T-helper 1 cell treated with Interleukin-12 subunit alpha and Interleukin-12 subunit beta and Interleukin-4 antibody, amounts not matched to agents 30 μg/mL and 1 μg/mL, for 36 hours (primary cell): ENCODE results near the gene ABCF2.

Experiments used
- H3K27ac Mint-ChIP-seq: one replicate; pipeline ENCODE4 v1.8.0; 2021; ENCODE audit warnings: mild to moderate bottlenecking, mixed read lengths
- H3K27me3 Mint-ChIP-seq: one replicate; pipeline ENCODE4 v1.8.0; 2021; ENCODE audit warnings: low read depth, mixed read lengths
- H3K36me3 Mint-ChIP-seq: one replicate; pipeline ENCODE4 v1.8.0; 2021; ENCODE audit warnings: low read depth, mixed read lengths
- H3K4me1 Mint-ChIP-seq: one replicate; pipeline ENCODE4 v1.8.0; 2021; ENCODE audit warnings: low read depth, mixed read lengths
- H3K4me3 Mint-ChIP-seq: one replicate; pipeline ENCODE4 v1.8.0; 2021; ENCODE audit warnings: mild to moderate bottlenecking, moderate library complexity, mixed read lengths
- H3K9me3 Mint-ChIP-seq: one replicate; pipeline ENCODE4 v1.8.0; 2021; ENCODE audit warnings: mixed read lengths

Gene ABCF2

DNA sequence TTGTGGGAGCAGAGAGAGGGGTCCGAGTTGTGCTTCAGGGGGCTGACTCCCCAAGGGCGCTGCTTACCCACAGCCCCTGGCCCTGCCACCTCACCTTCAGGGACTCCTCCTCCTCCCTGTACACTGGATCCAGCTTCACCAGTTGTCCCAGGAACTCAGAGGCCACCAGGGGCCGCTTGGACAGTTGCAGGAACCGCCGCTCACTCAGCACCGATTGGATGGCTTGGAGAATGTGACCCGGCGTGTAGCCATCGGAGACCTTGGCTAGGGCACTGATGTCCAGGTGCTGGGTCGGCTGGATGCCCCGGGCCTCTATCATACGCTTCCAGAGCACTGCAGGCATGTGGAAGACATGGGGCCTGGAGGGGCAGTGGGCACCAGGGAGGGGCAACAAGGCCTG, 35.5 kb downstream of the ABCF2 start:
- Mint-ChIP-seq H3K4me3 (no peak overlapping the region), H3K4me1 (peaks cover 2% of the 10 kb centered on the region), H3K36me3 (no peaks in the 10 kb centered on the region), H3K9me3 (no peaks in the 10 kb centered on the region), H3K27ac (no peak overlapping the region), H3K27me3 (peaks cover 11% of the 10 kb centered on the region)

DNA sequence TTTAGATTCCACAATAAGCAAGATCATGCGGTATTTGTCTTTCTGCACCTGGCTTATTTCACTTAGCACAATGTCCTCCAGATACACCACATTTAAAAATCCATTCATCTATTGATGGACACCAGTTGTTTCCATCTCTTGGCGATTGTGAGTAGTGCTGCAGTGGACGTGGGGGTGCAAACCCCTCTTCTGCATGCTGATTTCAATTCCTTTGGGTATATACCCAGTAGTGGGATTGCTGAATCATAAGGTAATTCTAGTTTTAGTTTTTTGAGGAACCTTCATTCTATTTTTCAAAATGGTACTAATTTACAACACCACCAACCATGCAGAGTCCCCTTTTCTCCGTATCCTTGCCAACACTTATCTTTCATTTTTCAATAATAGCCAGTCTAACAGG, 38.0 kb downstream of the ABCF2 start:
- peaks cover under 1% of the 10 kb centered on the region for H3K4me1 Mint-ChIP-seq
- no peaks in the 10 kb centered on the region for H3K9me3 Mint-ChIP-seq
- H3K27ac Mint-ChIP-seq: no peak overlapping the region
- H3K4me3 Mint-ChIP-seq: no peak overlapping the region
- H3K27me3 Mint-ChIP-seq: no peaks in the 10 kb centered on the region
- no peaks in the 10 kb centered on the region for H3K36me3 Mint-ChIP-seq

DNA sequence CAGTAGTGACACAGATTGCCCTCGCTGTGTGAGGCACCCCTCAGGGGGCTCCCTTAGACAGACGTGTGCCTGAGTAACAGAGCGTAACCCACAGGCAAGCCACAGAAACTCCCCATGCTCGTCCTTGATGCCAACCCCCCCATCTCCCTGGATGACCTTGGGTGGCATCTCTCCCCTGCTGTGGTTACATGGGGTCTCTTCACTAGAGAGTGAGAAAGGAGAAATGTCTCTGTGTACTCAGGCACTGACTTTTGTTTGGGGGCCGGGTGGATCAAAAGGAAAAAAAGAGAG, 38.8 kb downstream of the ABCF2 start:
- Mint-ChIP-seq H3K27me3 (no peaks in the 10 kb centered on the region), H3K4me1 (no peaks in the 10 kb centered on the region), H3K9me3 (no peaks in the 10 kb centered on the region), H3K27ac (no peak overlapping the region), H3K36me3 (no peaks in the 10 kb centered on the region), H3K4me3 (no peak overlapping the region)

DNA sequence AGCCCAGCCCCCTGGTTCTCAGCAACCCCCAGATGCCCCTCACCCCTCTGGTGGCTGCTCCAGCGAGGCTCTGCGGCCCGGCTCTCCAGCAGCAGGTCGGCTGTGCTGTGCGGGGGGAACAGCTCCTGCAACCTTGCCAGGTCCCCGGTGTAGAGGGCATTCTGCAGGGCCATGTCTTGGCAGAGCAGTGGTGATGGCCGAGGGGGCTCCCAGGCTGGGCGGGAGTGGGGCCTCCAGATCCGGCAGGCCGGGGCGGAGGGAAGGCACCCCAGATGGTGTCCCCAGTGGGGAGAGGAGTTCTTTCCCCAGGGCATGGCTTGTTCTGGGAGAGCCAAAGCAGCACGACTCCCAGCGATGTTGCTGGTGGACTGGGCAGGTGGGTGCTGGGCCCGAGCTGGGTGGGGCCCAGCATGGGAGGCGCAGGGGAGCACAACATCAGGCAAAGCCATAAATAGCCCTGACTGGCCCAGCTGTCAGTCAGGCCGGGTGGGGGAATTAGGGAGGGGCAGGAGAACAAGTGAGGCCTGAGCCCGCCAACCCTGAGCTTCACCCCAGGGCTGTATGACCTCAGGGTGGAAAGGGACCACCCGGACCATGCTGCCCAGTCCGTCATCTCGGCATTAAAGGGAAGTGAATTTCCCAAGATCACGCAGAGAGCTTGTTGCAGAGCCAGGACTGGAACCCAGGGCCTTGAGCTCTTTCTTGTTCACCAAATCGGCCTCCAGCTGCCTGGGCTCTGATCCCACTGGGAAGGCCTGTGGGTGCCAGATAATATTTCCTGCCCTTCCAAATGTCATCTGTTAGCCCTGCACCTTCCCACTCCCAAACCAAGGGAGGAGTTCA, 39.4 kb downstream of the ABCF2 start:
- Mint-ChIP-seq H3K36me3 (no peaks in the 10 kb centered on the region), H3K4me1 (no peaks in the 10 kb centered on the region), H3K9me3 (no peaks in the 10 kb centered on the region), H3K27ac (no peak overlapping the region), H3K27me3 (no peaks in the 10 kb centered on the region), H3K4me3 (no peak overlapping the region)

DNA sequence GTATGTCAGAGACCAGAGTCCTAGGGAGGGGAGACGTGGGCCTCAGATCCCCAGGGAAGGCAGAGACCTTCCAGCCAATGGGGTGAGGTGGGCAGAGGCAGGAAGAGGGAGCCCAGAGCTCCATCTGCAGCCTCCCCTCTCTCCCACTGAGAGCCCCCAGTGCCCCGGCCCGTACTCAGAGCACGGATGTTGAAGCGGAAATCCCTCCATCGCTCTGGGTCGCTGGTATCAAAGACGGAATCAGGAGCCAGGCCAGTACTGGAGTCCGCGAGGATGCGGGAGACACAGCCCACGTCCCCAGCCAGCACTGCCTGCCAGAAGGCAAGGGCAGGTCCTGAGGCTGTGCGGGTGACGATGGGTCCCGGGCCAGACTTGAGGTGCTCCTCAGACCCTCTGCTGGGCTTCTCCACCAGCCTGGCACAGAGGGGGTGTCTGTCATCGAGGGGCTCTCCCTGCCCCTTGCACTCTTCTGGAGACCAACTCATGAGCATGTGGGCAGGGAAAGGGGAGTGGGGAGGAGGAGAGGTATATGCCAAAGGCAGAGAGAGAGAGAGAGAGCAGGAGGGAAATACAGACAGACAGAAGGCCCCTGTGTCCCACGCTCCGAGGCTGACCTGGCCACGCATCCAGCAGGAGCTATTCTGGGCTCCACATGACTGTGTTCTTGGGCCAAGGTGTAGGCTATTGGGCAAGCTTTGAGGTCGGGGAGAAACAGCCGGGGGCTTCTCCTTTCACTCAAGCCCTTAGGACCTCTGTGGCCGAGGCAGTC, 40.2 kb downstream of the ABCF2 start, which contains the start of gene ASB10:
Gene ASB10, minus strand, starts transcription at position 611 of the 769 bp plus-strand sequence. Its CDS starts 120 bp downstream, at position 491.
- Mint-ChIP-seq H3K36me3 (no peaks in the 10 kb centered on the region), H3K27me3 (no peaks in the 10 kb centered on the region), H3K9me3 (no peaks in the 10 kb centered on the region), H3K4me1 (no peaks in the 10 kb centered on the region), H3K27ac (no peak within 1 kb of the TSS), H3K4me3 (no peak within 1 kb of the TSS)

DNA sequence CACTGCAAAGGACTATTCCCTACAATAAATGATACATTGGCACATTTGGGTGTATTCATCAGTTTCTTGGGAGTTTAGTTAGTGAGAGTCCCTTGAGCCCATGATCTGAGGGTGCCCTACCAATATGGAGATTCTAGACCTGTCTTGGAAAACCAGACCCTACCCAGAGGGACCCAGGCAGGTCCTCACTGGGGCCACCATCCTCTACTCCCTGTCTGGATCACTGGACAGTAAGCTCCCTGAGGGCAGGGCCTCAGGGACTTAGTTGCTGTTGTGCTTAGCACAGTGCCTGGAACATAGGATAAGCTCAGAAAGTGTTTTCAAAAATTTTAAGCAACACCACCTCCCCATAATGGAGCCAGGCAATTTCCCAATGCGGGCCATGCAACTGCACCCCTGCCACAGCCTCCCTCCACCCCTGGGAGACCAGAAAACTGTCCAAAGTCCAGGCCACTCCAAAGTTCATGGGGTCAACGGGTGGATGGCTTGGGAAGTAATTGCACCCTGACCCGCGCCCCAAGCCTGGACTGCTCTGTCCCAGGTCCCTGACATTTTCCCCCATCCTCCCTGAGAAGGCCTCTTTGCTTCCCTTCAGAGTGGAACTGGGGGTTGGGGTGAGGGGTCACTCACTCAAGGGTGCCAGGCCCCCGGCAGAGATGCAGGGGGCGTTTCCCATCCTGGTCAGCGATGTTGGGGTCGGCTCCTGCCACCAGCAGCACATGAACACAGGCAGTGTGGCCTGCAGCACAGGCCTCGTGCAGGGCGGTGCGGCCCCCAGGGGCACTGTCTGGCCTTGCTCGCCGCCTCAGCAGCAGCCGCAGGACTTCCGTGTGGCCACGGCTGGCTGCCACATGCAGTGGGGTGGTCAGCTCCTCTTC, 41.0 kb downstream of the ABCF2 start:
- Mint-ChIP-seq H3K4me3 (no peak overlapping the region), H3K27ac (no peak overlapping the region), H3K4me1 (no peaks in the 10 kb centered on the region), H3K36me3 (no peaks in the 10 kb centered on the region), H3K9me3 (no peaks in the 10 kb centered on the region), H3K27me3 (no peaks in the 10 kb centered on the region)

DNA sequence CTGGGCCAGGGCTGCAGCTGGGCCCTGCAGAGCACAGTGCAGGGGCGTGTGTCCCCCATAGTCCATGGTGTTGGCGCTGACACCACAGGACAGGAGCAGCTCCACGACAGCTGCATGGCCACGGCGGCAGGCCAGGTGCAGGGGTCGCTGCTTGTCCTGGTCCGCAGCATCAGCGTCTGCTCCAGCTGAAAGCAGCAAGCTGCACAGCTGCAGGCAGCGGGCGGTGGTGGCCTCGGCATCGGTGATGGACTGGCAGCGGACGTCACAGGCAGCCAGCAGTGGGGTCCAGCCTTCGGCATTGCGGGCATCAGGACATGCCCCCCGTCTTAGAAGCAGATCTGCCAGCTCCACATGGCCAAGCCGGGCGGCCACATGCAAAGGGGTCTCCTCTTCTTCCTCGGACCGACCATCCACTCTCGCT, 46.0 kb downstream of the ABCF2 start:
- no peaks in the 10 kb centered on the region for H3K9me3 Mint-ChIP-seq
- H3K27me3 Mint-ChIP-seq: no peaks in the 10 kb centered on the region
- no peak overlapping the region for H3K27ac Mint-ChIP-seq

DNA sequence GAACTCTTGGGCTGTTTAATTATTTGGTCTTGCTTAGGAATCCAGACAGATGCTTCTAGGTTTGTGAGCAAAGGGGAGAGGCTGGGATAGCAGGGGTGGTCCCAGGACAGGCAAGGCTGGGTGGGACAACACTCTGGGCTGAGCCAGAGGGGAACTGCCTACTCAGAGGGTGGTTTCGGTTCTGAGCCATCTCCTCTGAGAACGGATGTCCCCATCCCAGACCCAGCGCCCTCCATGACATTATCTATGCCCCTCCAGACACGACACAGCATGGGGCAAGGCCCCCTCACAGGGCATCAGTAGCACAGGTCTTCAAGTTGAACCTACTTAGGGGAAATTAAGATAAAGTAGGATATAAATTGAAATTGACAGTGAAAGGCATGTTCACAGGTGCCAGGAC, 47.1 kb downstream of the ABCF2 start:
- Mint-ChIP-seq H3K4me3 (no peak overlapping the region), H3K36me3 (no peaks in the 10 kb centered on the region), H3K27me3 (peaks cover 5% of the 10 kb centered on the region), H3K27ac (no peak overlapping the region), H3K9me3 (no peaks in the 10 kb centered on the region), H3K4me1 (no peaks in the 10 kb centered on the region)

More for the DNA sequence above, 46.0 kb downstream of the ABCF2 start:
- H3K4me3 Mint-ChIP-seq: no peak overlapping the region
- no peaks in the 10 kb centered on the region for H3K4me1 Mint-ChIP-seq
- no peaks in the 10 kb centered on the region for H3K36me3 Mint-ChIP-seq

DNA sequence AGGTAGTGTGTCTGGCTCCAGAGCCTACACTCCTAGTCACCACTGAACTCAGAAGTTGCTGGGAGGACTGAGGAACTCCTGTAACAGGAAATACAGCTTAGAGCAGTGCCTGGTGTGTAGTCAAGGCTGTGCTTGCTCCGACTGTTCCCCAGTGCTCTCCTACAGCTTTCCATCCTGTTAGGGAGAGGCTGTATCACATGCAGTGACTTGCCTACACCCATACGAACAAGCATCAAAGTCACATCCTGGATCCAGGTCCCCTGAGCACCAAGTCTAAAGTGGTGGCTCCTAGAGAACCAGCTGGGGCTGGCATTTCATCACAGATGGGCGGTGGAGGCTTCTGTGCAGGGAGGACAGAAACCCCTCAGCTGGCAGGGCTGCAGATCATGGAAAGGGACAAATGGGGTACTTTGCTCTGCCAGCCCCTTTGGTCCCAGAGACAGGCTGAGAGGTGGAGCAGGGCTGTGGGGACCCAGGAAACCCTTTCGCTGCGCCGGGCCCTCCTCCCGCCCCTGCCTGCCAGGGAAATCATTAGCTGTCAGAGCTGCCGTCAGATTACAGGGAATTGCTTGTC, 47.6 kb downstream of the ABCF2 start:
- Mint-ChIP-seq H3K27me3 (peaks cover 5% of the 10 kb centered on the region), H3K27ac (no peak overlapping the region), H3K36me3 (no peaks in the 10 kb centered on the region), H3K4me1 (no peaks in the 10 kb centered on the region), H3K4me3 (no peak overlapping the region), H3K9me3 (no peaks in the 10 kb centered on the region)

DNA sequence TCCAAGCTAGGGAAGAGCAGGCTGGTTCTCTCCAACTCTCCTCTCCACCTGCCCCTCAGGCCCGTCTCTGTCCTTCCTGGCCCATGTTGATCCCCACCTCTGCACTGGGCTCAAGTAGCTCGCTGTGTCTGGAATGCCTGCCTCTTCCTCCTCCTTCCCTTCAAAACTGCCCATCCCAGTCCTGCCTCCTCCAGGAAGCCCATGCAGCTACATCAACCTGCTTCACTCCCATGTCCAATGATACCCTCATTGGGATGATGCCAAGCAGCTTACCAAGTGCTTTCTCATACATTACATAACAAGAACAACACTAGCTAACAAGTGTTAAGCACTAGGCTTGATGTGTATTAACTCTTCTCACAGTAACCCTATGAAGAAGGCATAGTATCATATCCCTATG, 48.2 kb downstream of the ABCF2 start:
- Mint-ChIP-seq H3K9me3 (no peaks in the 10 kb centered on the region), H3K27me3 (peaks cover 5% of the 10 kb centered on the region), H3K4me1 (no peaks in the 10 kb centered on the region), H3K36me3 (no peaks in the 10 kb centered on the region), H3K27ac (no peak overlapping the region), H3K4me3 (no peak overlapping the region)

DNA sequence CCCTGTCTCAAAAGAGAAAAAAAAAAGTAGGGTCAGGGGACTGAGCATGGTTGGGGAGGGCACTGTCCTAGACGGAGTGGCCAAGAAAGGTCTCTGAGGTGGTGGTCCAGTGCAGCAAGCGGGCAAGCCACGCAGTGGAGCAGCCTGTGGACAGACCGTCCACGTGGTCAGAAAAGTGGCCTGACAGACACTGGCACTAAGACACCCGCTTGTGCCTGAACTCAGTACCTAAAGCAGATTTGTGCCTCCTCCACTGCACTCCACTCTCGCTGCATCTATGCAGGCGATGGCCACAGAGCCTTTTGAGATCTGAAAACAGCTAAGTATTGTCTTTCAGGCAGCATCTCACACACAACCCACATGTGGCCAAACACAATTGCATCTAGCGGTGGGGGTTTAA, 48.8 kb downstream of the ABCF2 start:
- Mint-ChIP-seq H3K4me3 (no peak overlapping the region), H3K27me3 (peaks cover 9% of the 10 kb centered on the region), H3K27ac (no peak overlapping the region), H3K9me3 (no peaks in the 10 kb centered on the region), H3K4me1 (no peaks in the 10 kb centered on the region), H3K36me3 (no peaks in the 10 kb centered on the region)

DNA sequence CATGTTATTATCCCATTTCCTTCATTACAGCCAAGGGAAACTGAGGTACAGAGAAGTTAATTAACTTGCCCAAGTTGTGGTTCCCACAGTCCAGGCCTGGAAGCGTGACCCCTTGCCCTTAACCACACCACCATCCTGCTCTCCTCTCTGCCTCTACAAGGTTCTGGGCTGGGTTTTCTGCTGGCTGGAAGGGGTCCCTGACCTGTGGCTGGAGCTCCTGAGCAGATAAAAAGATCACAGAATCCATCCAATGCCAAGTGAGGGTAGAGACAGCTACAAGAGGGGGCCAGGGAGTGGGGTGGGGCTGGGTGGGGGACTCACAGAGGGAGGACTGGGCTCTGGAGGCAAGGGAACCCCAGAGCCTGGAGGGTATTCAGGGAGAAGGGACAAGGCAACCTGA, 49.7 kb downstream of the ABCF2 start:
- H3K9me3 Mint-ChIP-seq: no peaks in the 10 kb centered on the region
- no peak overlapping the region for H3K27ac Mint-ChIP-seq
- no peaks in the 10 kb centered on the region for H3K36me3 Mint-ChIP-seq
- H3K4me1 Mint-ChIP-seq: peaks cover 4% of the 10 kb centered on the region
- no peak overlapping the region for H3K4me3 Mint-ChIP-seq
- H3K27me3 Mint-ChIP-seq: peaks cover 18% of the 10 kb centered on the region

DNA sequence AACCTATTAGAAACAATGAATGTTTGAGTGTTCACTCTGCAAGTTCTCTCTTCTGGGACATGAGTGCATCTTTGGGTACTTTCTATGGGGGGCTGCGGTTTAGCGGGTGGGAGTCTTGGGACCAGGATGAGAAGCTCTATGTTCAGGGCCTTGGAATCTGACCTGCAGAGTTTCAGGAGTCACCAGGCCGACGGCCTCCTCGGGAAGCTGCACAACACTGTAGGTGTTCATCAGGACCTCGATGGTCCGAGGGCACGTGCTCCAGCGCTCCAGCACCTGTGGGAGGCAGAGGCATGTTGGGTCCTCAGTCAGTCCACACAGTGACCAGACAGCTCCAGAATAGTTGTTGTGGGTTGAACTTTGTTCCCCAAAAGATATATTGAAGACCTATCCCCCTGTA, 50.6 kb downstream of the ABCF2 start:
- no peaks in the 10 kb centered on the region for H3K36me3 Mint-ChIP-seq
- peaks cover 5% of the 10 kb centered on the region for H3K4me1 Mint-ChIP-seq
- no peak overlapping the region for H3K4me3 Mint-ChIP-seq
- no peak overlapping the region for H3K27ac Mint-ChIP-seq
- peaks cover 26% of the 10 kb centered on the region for H3K27me3 Mint-ChIP-seq
- no peaks in the 10 kb centered on the region for H3K9me3 Mint-ChIP-seq

DNA sequence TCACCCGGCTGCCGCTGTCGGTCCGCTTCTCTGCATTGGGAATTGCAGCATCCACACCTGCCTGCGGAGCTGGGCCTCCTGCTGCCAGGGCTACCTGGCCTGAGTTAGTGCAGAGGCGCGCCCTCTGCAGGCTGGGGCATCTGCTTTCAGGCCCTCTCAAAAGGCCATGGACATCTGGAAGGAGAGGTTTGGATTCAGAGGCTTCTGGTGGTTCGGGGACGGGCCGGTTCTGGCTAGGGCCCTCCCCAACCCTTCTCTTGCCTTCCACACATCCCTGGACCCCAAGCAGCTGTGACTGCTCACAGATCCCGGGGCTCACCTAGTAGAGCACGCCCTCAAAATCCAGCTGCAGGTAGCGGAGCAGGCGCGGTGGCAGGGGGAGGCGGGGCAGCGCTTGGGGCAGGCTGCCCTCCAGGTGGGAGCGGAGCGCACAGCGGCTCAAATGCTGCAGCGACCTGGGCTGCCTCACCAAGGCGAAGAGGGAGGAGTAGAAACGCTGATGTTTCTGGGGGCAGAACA, 51.2 kb downstream of the ABCF2 start:
- Mint-ChIP-seq H3K27me3 (peaks cover 31% of the 10 kb centered on the region), H3K9me3 (no peaks in the 10 kb centered on the region), H3K27ac (no peak overlapping the region), H3K4me1 (peaks cover 5% of the 10 kb centered on the region), H3K36me3 (no peaks in the 10 kb centered on the region), H3K4me3 (no peak overlapping the region)
